Tibial artery (tissue), 4 donors: ENCODE results near the gene FAF2.

ENCODE experiments used
- DNase-seq, 2 donors: peaks; one replicate each; pipeline ENCODE4 v3.0.0-alpha.2; 2019
- H3K27ac ChIP-seq, 2 donors: fragments of 200-600 bp; sonication (generic) in 1 of 2; 1 replicate in 1 of 2; 2 replicates in 1 of 2; pipeline ENCODE4 v1.5.1; 2018 to 2019; ENCODE audit warnings: mild to moderate bottlenecking in 1 of 2
- H3K27me3 ChIP-seq, 2 donors: fragments of 200-600 bp; sonication (generic) in 1 of 2; one replicate each; pipeline versions ENCODE4 v1.5.1 to v1.6.0; 2016 to 2019
- H3K36me3 ChIP-seq, 3 donors: fragments of 200-600 bp; sonication (generic) in 2 of 3; one replicate each; pipeline ENCODE4 v1.5.1; 2016 to 2019; ENCODE audit warnings: mild to moderate bottlenecking in 2 of 3
- H3K4me1 ChIP-seq, 4 donors: fragments of 200-600 bp; sonication (generic) in 2 of 4; 1 replicate in 3 of 4; 2 replicates in 1 of 4; pipeline ENCODE4 v1.5.1; 2016 to 2019
- H3K4me3 ChIP-seq, 2 donors: fragments of 200-600 bp; sonication (generic) in 1 of 2; 1 replicate in 1 of 2; 2 replicates in 1 of 2; pipeline ENCODE4 v1.5.1; 2018 to 2019; ENCODE audit warnings: mild to moderate bottlenecking in 2 of 2
- H3K9me3 ChIP-seq, 3 donors: fragments of 200-600 bp; sonication (generic) in 1 of 3; one replicate each; pipeline ENCODE4 v1.5.1; 2016 to 2019
- intact Hi-C: fragments of 100-400 bp; cut with DNase I; formaldehyde crosslinking; loops from one replicate; pipeline ENCODE4 v1.15.0; 2023; ENCODE audit warnings: low total_unique reads
- TF ChIP-seq, protein P1 (sequence below), 2 experiments: fragments of 200-600 bp in 1 of 2; fragments of 450-650 bp in 1 of 2; IDR thresholded peaks; one replicate each; pipeline ENCODE4 v1.5.1; 2017 to 2019; ENCODE audit warnings: antibody characterized with exemption in 2 of 2, mild to moderate bottlenecking in 1 of 2, moderate library complexity in 1 of 2

Gene FAF2

DNA sequence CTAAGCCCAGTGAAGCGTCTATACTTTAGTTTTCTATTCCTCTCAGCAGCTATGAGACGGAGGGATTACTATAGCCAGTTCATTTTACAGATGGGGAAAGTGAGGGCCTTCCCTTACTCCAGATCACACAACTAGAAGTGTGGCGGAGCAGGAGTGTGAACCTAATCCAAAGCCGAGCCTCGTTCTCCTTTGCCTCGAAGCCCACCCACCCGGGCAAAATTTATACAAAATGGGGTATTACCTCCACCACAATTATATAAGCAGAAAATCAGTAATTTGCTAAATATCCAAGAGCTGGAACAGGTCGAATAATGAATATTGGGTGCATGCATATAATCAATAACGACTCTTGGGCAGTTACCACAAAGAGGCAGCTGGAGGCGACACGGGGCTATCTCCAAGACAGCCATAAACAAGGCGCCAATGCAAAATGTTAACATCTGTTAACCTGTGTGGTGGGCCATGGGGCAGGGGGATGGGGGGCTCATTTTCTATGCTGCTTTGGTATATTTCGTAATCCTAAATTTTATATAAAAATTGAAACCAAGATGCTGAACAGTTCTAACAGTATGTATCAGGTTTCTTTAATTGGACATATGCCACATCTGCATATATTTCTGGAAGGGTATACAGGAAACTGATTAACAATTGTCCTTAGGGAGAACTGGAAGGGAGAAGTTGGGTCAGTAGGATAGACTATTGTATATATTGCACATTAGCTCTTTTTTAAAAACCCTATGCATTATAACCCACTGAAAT lies 90.2 kb downstream of the FAF2 start:
- no peak for DNase-seq
- Histone ChIP-seq H3K27me3 (no peaks in the 10 kb centered on the region), H3K4me1 (peaks cover 1 to 46% (median 38%) of the 10 kb centered on the region in 4 donors), H3K27ac (peak overlapping the region; percentile 92), H3K4me3 (peak overlapping the region; percentile 83 to 87), H3K36me3 (no peaks in the 10 kb centered on the region), H3K9me3 (no peaks in the 10 kb centered on the region)
- intact Hi-C loops, result loop anchor here (5.0 kb wide), 2 partner anchors 91 to 109 kb away; partner anchors contain the start of genes FAF2 and TSPAN17
- TF ChIP-seq, protein P1, sequence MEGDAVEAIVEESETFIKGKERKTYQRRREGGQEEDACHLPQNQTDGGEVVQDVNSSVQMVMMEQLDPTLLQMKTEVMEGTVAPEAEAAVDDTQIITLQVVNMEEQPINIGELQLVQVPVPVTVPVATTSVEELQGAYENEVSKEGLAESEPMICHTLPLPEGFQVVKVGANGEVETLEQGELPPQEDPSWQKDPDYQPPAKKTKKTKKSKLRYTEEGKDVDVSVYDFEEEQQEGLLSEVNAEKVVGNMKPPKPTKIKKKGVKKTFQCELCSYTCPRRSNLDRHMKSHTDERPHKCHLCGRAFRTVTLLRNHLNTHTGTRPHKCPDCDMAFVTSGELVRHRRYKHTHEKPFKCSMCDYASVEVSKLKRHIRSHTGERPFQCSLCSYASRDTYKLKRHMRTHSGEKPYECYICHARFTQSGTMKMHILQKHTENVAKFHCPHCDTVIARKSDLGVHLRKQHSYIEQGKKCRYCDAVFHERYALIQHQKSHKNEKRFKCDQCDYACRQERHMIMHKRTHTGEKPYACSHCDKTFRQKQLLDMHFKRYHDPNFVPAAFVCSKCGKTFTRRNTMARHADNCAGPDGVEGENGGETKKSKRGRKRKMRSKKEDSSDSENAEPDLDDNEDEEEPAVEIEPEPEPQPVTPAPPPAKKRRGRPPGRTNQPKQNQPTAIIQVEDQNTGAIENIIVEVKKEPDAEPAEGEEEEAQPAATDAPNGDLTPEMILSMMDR (IDR thresholded peaks at IDR 0.05), result no peak

GRCh38 chr5:176538989-176539384 lies 90.8 kb downstream of the FAF2 start:
- no peaks in the 10 kb centered on the region for H3K9me3 ChIP-seq
- H3K4me3 ChIP-seq, result no peak overlapping the region
- H3K27ac ChIP-seq, result no peak overlapping the region
- DNase-seq, result no peak
- H3K36me3 ChIP-seq, result no peaks in the 10 kb centered on the region
- TF ChIP-seq, protein P1 (IDR thresholded peaks at IDR 0.05), result no peak
- H3K27me3 ChIP-seq, result no peaks in the 10 kb centered on the region
- peaks cover 0 to 45% (median 37%) of the 10 kb centered on the region in 4 donors for H3K4me1 ChIP-seq
- intact Hi-C loops, result loop anchor here (5.0 kb wide), 2 partner anchors 92 to 108 kb away; partner anchors contain the start of genes FAF2 and TSPAN17

- no peak overlapping the region for H3K4me3 ChIP-seq
- H3K9me3 ChIP-seq, result no peaks in the 10 kb centered on the region
- no peak overlapping the region for H3K27ac ChIP-seq
- peaks cover 0 to 32% (median 23%) of the 10 kb centered on the region in 4 donors for H3K4me1 ChIP-seq
- intact Hi-C loops, result no loop called here
- DNase-seq, result no peak
- no peaks in the 10 kb centered on the region for H3K27me3 ChIP-seq
- no peaks in the 10 kb centered on the region for H3K36me3 ChIP-seq
- TF ChIP-seq, protein P1 (IDR thresholded peaks at IDR 0.05), result no peak
Observed at GRCh38 chr5:176540476-176540899, 92.3 kb downstream of the FAF2 start.

- Histone ChIP-seq H3K4me1 (peaks cover 0 to 27% (median 19%) of the 10 kb centered on the region in 4 donors), H3K9me3 (no peaks in the 10 kb centered on the region), H3K4me3 (no peak overlapping the region), H3K27me3 (no peaks in the 10 kb centered on the region), H3K27ac (no peak overlapping the region), H3K36me3 (no peaks in the 10 kb centered on the region)
- no peak for DNase-seq
- intact Hi-C loops, result no loop called here
- TF ChIP-seq, protein P1 (IDR thresholded peaks at IDR 0.05), result no peak
Observed at GRCh38 chr5:176540956-176541337, 92.8 kb downstream of the FAF2 start.

DNA sequence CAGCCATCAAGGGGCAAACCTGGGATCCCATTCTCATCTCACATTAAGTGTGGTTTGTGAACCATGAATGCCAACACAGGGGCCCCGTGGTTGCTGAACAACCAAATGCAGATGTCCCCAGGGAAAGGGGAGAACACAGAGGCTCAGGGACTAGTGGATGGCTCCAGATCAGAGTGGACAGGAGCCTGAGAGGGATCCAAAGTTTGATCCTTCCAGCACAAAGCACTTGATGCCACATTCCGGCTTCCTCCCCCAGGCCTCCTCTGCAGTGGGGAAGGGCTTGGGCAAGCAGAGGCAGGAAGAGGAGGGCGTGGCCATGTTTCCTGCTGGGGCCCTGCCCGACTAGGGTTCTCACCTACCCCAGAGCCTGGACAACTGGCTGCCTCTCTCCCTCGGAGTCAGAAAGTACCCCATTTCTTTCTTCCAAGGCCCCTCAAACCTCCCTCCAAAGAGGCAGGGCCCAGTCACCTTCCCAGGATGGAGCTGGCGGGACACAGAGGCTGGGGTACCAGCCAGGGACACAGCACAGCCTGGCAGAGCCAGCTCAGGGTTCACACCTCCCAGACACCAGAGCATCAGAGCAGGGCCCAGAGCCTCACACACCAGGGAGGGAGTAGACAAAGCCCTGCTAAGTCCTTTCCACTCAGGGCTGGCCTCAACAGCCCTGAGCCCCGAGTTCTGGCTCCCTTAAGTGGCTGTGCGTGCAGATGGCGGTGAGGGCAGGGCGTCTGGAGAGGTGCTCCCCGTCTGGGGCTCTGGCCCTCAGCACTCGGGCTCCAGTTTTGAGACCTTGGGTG lies 93.4 kb downstream of the FAF2 start:
- H3K4me1 ChIP-seq, result peaks cover 0 to 23% (median 15%) of the 10 kb centered on the region in 4 donors
- TF ChIP-seq, protein P1 (IDR thresholded peaks at IDR 0.05), result no peak
- intact Hi-C loops, result no loop called here

More for the DNA sequence above, 93.4 kb downstream of the FAF2 start:
- H3K4me3 ChIP-seq, result no peak overlapping the region
- H3K27me3 ChIP-seq, result no peaks in the 10 kb centered on the region
- no peak overlapping the region for H3K27ac ChIP-seq
- no peaks in the 10 kb centered on the region for H3K9me3 ChIP-seq
- peak in 1 of 2 donors; percentile 58 for DNase-seq
- H3K36me3 ChIP-seq, result no peaks in the 10 kb centered on the region
